ENCODE measurements around the gene KRT10.
"Not testable (repeated sequence)": the region's sequence is repeated elsewhere in the genome, so short reads cannot be mapped to it uniquely, and the experiment has no call there.

The KRT10 gene

DNA sequence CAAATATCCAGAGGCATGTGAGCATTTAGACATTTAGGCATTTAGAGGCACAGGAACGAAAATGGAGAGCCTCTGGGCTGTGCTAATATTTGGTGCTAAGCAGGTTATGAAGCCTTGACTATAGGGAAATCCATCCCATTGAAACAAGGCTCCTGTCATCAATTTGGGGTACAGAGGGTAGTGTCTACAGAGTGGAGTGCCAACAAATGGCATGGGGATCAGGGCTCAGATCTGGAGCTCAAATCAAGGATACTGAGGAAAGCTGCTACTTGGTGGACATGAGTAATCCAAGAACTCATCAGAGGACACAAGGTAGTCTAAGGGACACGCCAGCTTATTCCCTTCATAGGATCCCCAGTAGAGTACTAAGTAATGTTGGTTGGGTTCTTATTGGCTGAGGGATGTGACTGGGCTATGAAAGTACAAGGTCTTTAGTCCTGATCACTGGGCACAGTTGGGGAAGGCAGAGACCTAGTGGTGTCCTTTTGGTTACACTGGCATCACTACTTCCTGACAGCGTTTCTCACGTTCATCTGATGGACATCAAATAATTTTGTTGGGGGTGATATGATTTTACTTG, 5.2 kb downstream of the KRT10 start:
- no peak for TF ChIP-seq ZFX (IDR thresholded peaks at IDR 0.05; ENCODE audit: borderline replicate concordance)
- TF ChIP-seq, protein P1, sequence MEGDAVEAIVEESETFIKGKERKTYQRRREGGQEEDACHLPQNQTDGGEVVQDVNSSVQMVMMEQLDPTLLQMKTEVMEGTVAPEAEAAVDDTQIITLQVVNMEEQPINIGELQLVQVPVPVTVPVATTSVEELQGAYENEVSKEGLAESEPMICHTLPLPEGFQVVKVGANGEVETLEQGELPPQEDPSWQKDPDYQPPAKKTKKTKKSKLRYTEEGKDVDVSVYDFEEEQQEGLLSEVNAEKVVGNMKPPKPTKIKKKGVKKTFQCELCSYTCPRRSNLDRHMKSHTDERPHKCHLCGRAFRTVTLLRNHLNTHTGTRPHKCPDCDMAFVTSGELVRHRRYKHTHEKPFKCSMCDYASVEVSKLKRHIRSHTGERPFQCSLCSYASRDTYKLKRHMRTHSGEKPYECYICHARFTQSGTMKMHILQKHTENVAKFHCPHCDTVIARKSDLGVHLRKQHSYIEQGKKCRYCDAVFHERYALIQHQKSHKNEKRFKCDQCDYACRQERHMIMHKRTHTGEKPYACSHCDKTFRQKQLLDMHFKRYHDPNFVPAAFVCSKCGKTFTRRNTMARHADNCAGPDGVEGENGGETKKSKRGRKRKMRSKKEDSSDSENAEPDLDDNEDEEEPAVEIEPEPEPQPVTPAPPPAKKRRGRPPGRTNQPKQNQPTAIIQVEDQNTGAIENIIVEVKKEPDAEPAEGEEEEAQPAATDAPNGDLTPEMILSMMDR (IDR thresholded peaks at IDR 0.05), result no peak
- no peak overlapping the region for H3K27ac ChIP-seq

DNA sequence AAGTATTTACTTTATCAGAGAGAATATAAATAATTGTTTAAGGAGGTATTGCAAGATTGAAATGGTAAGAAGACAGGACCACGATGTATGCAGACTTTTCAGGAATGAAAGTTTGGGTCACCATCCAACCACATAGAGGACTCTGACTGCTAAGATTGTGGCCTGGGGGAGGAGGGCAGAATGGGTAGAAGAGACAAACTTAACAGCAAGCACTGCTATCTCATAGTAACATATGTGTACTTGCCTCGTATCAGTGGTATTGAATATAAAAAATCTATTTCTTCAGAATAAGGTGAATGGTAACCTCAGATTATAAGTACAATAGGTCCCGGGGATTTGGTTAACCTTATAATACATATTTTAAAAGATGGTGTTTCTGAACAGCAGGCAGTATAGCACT, 5.8 kb downstream of the KRT10 start:
- TF ChIP-seq ZFX (IDR thresholded peaks at IDR 0.05; ENCODE audit: borderline replicate concordance), result no peak
- TF ChIP-seq, protein P1 (IDR thresholded peaks at IDR 0.05), result no peak
- no peak overlapping the region for H3K27ac ChIP-seq

DNA sequence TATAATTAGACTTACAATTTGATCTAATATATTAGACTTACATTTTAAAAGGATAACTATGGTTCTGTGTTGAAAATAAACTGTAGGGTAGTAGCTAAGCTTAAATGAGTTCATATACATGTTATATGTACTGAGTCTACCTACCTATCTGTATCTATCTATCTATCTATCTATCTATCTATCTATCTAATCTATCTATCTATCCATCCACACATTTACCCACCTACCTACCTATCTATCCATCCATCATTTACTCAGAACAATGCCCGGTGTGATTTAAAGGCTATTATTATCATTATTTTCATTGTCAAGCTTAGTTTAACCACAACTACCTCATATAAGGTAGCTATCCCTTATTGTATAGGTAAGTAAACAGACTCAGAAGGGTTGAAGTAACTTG, 7.0 kb downstream of the KRT10 start:
- TF ChIP-seq, protein P1 (IDR thresholded peaks at IDR 0.05), result no peak
- TF ChIP-seq ZFX (IDR thresholded peaks at IDR 0.05; ENCODE audit: borderline replicate concordance), result no peak
- no peak overlapping the region for H3K27ac ChIP-seq

DNA sequence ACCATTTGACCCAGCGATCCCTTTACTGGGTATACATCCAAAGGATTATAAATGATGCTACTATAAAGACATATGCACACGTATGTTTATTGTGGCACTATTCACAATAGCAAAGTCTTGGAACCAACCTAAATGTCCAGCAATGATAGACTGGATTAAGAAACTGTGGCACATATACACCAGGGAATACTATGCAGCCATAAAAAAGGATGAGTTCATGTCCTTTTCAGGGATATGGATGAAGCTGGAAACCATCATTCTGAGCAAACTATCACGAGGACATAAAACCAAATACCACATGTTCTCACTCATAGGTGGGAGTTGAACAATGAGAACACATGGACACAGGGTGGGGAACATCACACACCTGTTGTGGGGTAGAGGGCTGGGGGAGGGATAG, 7.8 kb downstream of the KRT10 start:
- H3K27ac ChIP-seq, result not testable (repeated sequence)

DNA sequence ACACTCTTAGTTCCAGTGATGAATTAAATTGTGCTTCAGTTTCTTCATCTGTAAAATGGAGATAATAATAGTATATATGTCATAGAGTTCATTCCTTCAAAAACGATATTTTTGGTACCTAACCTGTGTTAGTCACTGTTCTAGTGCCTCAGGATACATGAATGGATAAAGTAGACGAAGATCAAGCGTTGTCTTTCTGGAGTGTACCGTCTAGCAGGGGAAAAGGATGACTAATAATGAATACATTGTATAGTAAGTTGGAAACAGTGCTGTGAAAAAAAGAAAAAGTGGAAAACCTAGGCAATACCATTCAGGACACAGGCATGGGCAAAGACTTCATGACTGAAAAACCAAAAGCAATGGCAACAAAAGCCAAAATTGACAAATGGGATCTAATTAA, 8.6 kb downstream of the KRT10 start:
- TF ChIP-seq ZFX (IDR thresholded peaks at IDR 0.05; ENCODE audit: borderline replicate concordance), result no peak
- TF ChIP-seq, protein P1 (IDR thresholded peaks at IDR 0.05), result no peak
- H3K27ac ChIP-seq, result no peak overlapping the region

DNA sequence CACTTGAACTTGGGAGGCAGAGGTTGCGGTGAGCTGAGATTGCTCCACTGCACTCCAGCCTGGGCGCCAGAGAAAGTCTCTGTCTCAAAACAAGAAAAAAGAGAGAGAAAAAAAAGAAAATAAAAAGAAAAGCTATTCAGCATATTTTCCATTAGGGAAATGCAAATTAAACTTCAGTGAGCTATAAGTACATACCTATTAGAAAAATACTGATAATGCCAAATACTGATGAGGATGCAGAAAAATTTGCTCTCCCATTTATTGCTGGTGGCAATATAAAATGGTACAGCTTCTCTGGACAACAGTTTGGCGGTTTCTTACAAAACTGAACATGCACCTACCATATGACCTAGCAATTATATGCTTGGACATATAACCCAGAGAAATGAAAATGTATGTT, 9.8 kb downstream of the KRT10 start:
- no peak overlapping the region for H3K27ac ChIP-seq
- TF ChIP-seq, protein P1 (IDR thresholded peaks at IDR 0.05), result no peak
- TF ChIP-seq ZFX (IDR thresholded peaks at IDR 0.05; ENCODE audit: borderline replicate concordance), result no peak

DNA sequence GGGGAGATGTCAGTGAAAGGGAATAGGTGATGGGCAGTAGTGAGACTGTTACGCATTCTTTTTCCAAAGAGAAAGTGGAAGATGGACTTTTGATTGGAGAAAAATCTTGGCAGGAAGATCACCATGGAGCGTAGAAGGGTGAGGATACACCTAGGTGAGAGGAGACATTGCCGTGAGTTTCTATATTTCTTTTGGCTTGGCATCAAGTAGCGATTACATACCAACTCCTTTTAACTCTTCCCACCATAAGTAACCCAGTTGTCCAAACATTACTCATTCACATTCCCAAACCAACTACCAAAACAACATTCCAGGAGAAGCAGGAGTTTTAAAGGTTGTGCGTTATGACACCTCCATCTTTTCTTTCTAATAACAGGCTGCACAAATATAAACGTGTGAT, 11.9 kb downstream of the KRT10 start:
- TF ChIP-seq ZFX (IDR thresholded peaks at IDR 0.05; ENCODE audit: borderline replicate concordance), result no peak
- TF ChIP-seq, protein P1 (IDR thresholded peaks at IDR 0.05), result no peak
- no peak overlapping the region for H3K27ac ChIP-seq

Data from 22Rv1 (cell line).